Stimulated activated CD4-positive, alpha-beta T cell treated with anti-CD3 and anti-CD28 coated beads, TNF-alpha, amount 100 ng/mL, for 4 hours (primary cell): ENCODE measurements around the gene RASGEF1C.

ENCODE experiments used
- DNase-seq, 3 experiments: peaks; one replicate each; pipeline ENCODE4 v3.0.0-alpha.2; 2020; ENCODE audit warnings: low read depth in 3 of 3

RASGEF1C gene

GRCh38 chr5:180180421-180180820 is 28.6 kb downstream of the RASGEF1C start:
- DNase-seq = no peak

- DNase-seq = no peak
Observed at GRCh38 chr5:180179442-180180420, 29.3 kb downstream of the RASGEF1C start.

- DNase-seq = no peak
Observed at GRCh38 chr5:180178531-180179441, 30.2 kb downstream of the RASGEF1C start.

- DNase-seq = no peak
Observed at GRCh38 chr5:180176191-180176590, 32.8 kb downstream of the RASGEF1C start.

- no peak for DNase-seq
Observed at GRCh38 chr5:180175015-180175431, 34.0 kb downstream of the RASGEF1C start.

- DNase-seq = no peak
Observed at GRCh38 chr5:180174587-180174972, 34.4 kb downstream of the RASGEF1C start.

- DNase-seq = no peak
Observed at GRCh38 chr5:180173875-180174586, 35.0 kb downstream of the RASGEF1C start.

- DNase-seq = no peak
Observed at GRCh38 chr5:180173198-180173544, 35.8 kb downstream of the RASGEF1C start.

GRCh38 chr5:180172447-180173197 is 36.4 kb downstream of the RASGEF1C start:
- DNase-seq = no peak

GRCh38 chr5:180171568-180172094 is 37.4 kb downstream of the RASGEF1C start:
- no peak for DNase-seq

GRCh38 chr5:180170810-180171567 is 38.0 kb downstream of the RASGEF1C start:
- no peak for DNase-seq

GRCh38 chr5:180170106-180170809 is 38.8 kb downstream of the RASGEF1C start:
- no peak for DNase-seq

GRCh38 chr5:180169248-180170105 is 39.5 kb downstream of the RASGEF1C start:
- no peak for DNase-seq

GRCh38 chr5:180168758-180169157 is 40.3 kb downstream of the RASGEF1C start:
- no peak for DNase-seq

GRCh38 chr5:180166176-180166575 is 42.8 kb downstream of the RASGEF1C start:
- DNase-seq = no peak

GRCh38 chr5:180162304-180162661 is 46.7 kb downstream of the RASGEF1C start:
- no peak for DNase-seq

- no peak for DNase-seq
Observed at GRCh38 chr5:180161420-180162303, 47.3 kb downstream of the RASGEF1C start.

GRCh38 chr5:180160789-180161188 is 48.2 kb downstream of the RASGEF1C start:
- no peak for DNase-seq
